COLO668 (cell line): ENCODE results near the gene LGR6.

Source experiments
- DNase-seq: peaks from one replicate; lab custom pipeline; 2025; ENCODE audit not compliant: unreplicated experiment; lab: John Stamatoyannopoulos, UW

Gene LGR6

GRCh38 chr1:202361224-202361623, 167.6 kb downstream of the LGR6 start:
- no peak for DNase-seq

- DNase-seq, result no peak
Observed at GRCh38 chr1:202361701-202362100, 168.1 kb downstream of the LGR6 start.

- no peak for DNase-seq
Observed at GRCh38 chr1:202362212-202362611, 168.6 kb downstream of the LGR6 start.

- DNase-seq, result no peak
Observed at GRCh38 chr1:202365092-202365815, 171.7 kb downstream of the LGR6 start.

GRCh38 chr1:202367271-202367670, 173.7 kb downstream of the LGR6 start:
- no peak for DNase-seq
